Neural progenitor cell (in vitro differentiated cells): Measurements from ENCODE around the gene QRICH1.

Experiments used
- CTCF ChIP-seq: fragments of 200-600 bp; sonication (generic); IDR thresholded peaks from 2 replicates; pipeline ENCODE4 v1.5.1; 2017; ENCODE audit warnings: antibody characterized with exemption, mild to moderate bottlenecking
- EZH2phosphoT487 ChIP-seq: fragments of 200-600 bp; sonication (generic); IDR thresholded peaks from 2 replicates; pipeline ENCODE4 v1.6.1; 2017; ENCODE audit warnings: antibody characterized with exemption

- TF ChIP-seq CTCF (no peak), EZH2phosphoT487 (no peak)
Measured at GRCh38 chr3:49132073-49132436, 38.2 kb upstream of the QRICH1 start.
